C4-2B (cell line): ENCODE measurements around the gene ALG12.

Experiments
- H3K27ac ChIP-seq: fragments of 450-650 bp; 2 replicates; pipeline ENCODE4 v1.5.1; 2017
- ZFX ChIP-seq: fragments of 450-650 bp; IDR thresholded peaks from 2 replicates; pipeline ENCODE4 v1.6.1; 2017
- TF ChIP-seq, protein P1 (sequence below): fragments of 450-650 bp; conservative IDR thresholded peaks from 2 replicates; pipeline ENCODE4 v1.5.1; 2017; ENCODE audit warnings: mild to moderate bottlenecking

The ALG12 gene

DNA sequence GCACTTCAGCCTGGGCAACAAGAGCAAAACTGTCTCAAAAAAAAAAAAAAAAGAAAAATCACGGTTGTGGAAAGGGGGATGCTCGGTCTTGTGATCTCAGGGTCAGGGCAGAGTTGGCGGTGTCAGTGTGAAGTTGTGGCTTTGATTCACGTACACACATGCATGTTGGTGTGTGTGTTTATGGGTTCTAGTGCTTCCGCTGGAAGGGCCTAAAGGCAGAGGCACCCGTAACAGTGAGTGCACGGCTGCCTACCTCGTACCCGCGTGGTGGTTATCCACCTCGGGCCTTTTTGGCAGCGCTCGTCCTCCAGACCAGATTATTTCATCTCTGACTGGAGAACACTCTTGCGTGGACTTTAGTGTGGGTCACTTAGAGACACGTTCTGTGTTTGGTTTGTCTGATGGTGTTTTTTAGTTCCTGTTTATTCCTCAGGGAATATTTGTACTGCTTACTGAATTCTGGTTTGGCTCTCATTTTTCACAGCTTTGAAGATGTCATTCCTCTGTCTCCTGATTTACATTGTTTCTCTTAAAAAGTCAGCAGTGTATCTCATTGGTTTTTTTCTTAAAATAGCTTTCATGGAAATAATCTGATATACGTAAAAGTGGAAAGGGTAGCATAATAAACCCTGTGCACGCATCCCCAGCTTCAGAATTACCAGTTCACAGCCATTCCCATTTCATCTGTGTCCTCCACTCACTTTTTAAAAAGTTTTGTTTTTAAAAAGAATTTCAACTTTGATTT is 49.0 kb downstream of the ALG12 start:
- TF ChIP-seq ZFX: no peak
- TF ChIP-seq, protein P1, sequence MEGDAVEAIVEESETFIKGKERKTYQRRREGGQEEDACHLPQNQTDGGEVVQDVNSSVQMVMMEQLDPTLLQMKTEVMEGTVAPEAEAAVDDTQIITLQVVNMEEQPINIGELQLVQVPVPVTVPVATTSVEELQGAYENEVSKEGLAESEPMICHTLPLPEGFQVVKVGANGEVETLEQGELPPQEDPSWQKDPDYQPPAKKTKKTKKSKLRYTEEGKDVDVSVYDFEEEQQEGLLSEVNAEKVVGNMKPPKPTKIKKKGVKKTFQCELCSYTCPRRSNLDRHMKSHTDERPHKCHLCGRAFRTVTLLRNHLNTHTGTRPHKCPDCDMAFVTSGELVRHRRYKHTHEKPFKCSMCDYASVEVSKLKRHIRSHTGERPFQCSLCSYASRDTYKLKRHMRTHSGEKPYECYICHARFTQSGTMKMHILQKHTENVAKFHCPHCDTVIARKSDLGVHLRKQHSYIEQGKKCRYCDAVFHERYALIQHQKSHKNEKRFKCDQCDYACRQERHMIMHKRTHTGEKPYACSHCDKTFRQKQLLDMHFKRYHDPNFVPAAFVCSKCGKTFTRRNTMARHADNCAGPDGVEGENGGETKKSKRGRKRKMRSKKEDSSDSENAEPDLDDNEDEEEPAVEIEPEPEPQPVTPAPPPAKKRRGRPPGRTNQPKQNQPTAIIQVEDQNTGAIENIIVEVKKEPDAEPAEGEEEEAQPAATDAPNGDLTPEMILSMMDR: no peak

DNA sequence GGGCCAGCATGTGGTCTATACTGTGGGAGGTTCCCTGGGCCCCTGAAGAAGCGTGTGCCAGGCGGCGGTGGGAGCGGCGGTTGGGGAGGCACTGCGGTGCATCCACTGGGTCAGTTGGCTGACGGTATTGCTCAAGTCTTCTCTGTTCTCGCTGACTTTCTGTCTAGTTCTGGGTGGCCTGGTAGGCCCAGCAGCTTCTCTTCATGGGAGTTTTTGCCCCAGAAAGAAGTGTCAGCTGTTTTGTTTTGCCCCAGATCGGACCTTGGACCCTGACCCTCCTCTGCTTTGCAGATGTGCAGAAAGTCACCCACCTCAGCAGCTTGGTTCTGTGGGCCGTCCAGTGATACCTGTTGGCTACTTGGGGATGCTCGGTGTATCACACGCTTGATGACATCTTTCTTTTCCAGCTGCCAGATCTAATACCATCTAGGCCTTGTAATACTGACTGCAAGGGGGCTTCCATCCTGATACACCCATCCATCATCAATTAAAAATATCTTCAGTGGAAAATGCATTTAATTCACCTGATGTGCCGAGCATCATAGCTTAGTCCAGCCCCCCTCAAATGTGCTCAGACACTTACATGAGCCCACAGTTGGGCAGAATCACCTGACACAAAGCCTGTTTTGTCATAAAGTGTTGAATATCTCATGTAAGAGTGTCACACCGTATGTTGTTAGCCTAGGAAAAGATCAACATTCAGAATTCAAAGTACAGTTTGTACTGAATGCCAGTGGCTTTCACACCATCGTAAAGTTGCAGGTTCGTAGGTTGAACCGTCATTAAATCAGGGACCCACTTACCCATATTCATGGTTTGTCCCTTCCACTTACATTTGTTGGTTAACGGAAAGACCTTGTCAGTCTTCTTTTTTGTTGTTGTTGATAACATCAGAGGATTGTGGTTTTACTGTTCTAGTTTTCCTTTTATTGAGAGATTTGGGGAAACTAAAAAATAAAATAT is 50.7 kb downstream of the ALG12 start:
- no peak for TF ChIP-seq ZFX
- TF ChIP-seq, protein P1: no peak
- H3K27ac ChIP-seq: no peak overlapping the region

More for the DNA sequence above, 49.0 kb downstream of the ALG12 start:
- H3K27ac ChIP-seq: no peak overlapping the region

DNA sequence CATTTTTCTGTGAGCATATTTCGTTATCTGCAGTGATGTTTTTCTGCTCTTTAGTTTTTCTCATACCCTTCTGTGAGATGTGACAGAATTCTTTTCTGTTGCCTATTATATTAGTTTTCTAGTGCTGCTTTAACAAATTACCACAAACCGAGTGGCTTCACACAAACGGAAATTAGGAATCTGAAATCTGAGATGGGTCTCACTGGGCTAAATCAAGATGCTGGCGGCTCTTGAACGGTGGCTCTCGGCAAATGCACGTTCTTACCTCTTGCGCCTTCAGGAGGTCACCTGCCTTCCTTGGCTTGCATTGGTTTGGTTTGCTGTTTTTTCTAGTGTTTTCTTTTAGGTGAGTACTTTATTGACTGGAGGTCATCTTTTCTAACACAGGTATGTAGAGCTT is 51.6 kb downstream of the ALG12 start:
- H3K27ac ChIP-seq: no peak overlapping the region

DNA sequence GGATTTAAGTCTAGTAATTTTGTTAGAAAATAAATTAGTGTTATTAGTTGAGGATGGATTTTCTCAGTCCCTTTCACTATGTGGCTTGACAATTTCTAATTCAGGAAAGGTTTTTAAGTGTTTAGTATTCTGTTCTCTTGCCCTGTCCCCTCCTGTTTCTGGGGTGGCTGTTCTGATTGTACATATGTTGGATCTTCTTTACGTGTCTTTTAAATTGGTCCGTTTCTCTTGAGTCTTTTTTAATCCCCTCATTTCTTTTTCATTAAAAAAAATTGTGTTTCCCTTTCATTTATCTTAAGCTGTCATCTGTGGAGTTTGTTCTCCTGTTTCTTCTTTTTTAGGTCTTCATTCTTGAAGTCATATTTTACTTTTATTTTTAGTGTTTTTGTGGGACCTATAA is 52.1 kb downstream of the ALG12 start:
- no peak overlapping the region for H3K27ac ChIP-seq
- TF ChIP-seq, protein P1: no peak
- no peak for TF ChIP-seq ZFX

More for the DNA sequence above, 51.6 kb downstream of the ALG12 start:
- TF ChIP-seq ZFX: no peak
- TF ChIP-seq, protein P1: no peak

DNA sequence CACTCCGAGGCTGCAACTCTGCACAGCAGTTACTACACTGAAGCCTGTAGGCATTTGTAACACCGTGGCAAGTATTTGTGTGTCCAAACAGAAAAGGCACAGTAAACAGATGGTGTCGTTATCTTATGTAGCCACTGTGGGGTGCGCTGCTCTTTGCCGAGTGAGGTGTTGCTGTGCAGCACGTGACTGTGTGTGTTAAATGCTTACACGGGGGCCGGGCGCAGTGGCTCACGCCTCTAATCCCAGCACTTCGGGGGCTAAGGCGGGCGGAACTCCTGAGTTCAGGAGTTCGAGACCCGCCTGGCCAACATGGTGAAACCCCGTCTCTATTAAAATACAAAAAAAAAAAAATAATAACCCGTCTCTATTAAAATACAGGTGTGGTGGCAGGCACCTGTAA is 53.1 kb downstream of the ALG12 start:
- TF ChIP-seq ZFX: no peak
- TF ChIP-seq, protein P1: no peak
- H3K27ac ChIP-seq: no peak overlapping the region

DNA sequence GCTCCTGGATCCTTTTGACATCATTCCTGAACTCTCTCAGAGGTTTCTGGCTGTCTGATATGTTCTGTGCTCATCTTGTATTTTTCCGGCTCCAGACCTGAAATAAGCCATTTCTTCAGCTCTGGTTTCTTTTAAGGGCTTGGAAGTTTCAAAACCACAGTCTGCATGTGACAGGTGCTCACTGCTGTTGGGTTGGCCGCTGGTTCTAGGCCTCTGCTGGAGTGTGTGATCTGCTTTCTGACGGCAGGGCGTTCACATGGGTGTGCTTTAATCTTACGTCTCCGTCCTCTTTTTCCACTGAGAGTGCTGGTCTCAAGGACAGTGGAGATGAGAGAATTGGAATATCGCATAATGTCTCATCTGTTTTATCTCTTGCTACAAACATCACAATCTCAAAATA is 54.3 kb downstream of the ALG12 start:
- TF ChIP-seq ZFX: no peak
- TF ChIP-seq, protein P1: no peak
- H3K27ac ChIP-seq: no peak overlapping the region

DNA sequence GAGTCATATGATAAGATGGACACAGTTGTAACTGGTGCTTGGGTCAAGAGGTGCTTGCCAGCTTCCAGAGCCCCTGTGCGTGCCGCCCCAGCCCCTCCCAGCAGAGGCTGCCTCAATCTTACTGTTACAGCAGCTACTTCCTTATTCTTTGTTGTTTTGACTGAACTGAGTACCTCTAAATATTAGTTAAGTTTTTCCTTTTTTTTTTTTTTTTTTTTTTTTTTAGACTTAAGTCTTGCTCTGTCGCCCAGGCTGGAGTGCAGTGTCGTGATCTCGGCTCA is 55.8 kb downstream of the ALG12 start:
- TF ChIP-seq, protein P1: no peak
- no peak for TF ChIP-seq ZFX
- H3K27ac ChIP-seq: no peak overlapping the region
